ENCODE data around the gene PHF21B.
"Not testable (repeated sequence)": the region's sequence is repeated elsewhere in the genome, so short reads cannot be mapped to it uniquely, and the experiment has no call there.

The PHF21B gene

DNA sequence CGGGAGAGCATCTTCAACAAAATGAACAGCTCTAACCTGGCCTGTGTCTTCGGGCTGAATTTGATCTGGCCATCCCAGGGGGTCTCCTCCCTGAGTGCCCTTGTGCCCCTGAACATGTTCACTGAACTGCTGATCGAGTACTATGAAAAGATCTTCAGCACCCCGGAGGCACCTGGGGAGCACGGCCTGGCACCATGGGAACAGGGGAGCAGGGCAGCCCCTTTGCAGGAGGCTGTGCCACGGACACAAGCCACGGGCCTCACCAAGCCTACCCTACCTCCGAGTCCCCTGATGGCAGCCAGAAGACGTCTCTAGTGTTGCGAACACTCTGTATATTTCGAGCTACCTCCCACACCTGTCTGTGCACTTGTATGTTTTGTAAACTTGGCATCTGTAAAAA, 147.5 kb downstream of the PHF21B start:
- peak in 1 of 10 donors; percentile 59 for DNase-seq
- intact Hi-C loops (cut with DNase I): no loop called here

GRCh38 chr22:44861245-44861644, 148.6 kb downstream of the PHF21B start:
- peak in 2 of 10 donors; percentile 46 to 79 for DNase-seq
- intact Hi-C loops (cut with DNase I): no loop called here

GRCh38 chr22:44860311-44860710, 149.5 kb downstream of the PHF21B start:
- intact Hi-C loops (cut with DNase I): no loop called here
- peak in 2 of 10 donors; percentile 4 to 27 for DNase-seq

DNA sequence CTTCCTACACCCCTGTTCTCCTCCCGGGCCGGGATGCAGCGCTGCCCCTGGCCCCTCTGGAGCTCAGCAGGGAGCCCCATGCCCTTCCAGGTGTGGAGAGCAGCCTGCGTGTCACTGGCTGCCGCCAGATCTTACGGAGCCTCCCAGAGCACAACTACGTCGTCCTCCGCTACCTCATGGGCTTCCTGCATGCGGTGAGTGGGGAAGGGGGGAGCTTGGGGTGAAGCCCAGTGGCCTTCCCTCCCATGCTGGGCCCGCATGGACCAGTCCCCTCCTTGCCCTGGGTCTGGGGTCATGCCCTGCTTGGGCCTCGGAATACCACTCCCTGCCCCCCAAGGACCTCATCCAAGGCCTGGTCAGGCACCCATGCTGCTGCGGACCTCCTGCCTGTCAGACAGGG, 150.2 kb downstream of the PHF21B start:
- intact Hi-C loops (cut with DNase I): no loop called here
- peak in 3 of 10 donors; percentile 31 to 80 (median 42) for DNase-seq

GRCh38 chr22:44858819-44859218, 151.0 kb downstream of the PHF21B start:
- intact Hi-C loops (cut with DNase I): not testable (repeated sequence)
- peak in 1 of 10 donors; percentile 1 for DNase-seq

DNA sequence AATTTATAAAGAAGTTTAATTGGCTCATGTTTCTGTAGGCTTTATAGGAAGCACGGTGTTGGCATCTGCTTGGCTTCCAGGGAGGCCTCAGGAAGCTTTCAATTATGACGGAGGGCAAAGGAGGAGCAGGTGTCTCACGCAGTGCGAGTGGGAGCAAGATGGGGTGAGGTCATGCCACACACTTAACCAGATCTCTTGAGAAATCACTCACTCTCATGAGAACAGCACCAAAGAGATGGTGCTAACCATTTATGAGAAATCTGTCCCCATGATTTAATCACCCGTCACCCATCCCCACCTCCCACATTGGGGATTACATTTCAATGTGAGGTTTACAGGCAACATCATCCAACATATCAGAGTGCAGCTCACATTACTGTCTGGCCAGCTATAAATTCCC, 153.9 kb downstream of the PHF21B start:
- peak in 1 of 10 donors; percentile 17 for DNase-seq
- intact Hi-C loops (cut with DNase I): no loop called here

DNA sequence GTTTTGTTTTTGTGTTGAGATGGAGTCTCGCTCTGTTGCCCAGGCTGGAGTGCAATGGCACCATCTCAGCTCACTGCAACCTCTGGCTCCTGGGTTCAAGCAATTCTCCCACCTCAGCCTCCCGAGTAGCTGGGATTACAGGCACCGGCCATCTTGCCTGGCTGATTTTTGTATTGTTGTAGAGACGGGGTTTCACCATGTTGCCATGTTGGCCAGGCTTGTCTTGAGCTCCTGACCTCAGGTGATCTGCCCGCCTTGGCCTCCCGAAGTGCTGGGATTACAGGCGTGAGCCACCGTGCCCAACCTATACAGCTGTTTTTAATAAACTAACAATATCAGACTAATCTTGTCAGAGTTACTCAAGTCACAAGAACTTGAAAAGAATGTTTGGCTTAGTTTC, 155.2 kb downstream of the PHF21B start:
- intact Hi-C loops (cut with DNase I): not testable (repeated sequence)
- peak in 2 of 10 donors; percentile 5 to 43 for DNase-seq

- intact Hi-C loops (cut with DNase I): no loop called here
- peak in 2 of 10 donors; percentile 12 to 35 for DNase-seq
Observed at GRCh38 chr22:44850946-44851345, 158.9 kb downstream of the PHF21B start.

- DNase-seq: peak in 2 of 10 donors; percentile 73 to 77
- intact Hi-C loops (cut with DNase I): no loop called here
Observed at GRCh38 chr22:44848791-44849420, 160.9 kb downstream of the PHF21B start.

DNA sequence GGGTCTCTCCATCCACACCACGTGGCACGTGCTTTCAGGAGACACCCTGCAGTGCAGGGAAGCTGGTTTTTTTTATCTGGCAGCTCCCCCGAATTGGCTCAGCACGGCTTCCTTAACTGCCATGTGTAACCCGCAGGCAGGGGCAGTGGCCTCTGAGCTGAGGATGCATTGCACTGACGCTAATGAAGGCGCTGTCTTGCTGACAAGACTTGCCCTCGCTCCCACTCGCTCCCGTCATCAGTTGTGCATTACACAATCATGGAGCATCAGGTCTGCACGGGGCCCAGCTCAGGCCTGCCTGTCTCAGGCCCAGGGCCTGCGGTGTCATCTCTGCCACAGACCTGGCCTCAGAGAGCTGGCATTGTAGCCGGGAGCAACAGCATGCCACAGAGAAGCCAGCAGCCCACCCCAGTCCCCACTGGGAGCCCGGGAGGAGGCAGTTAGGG, 161.5 kb downstream of the PHF21B start:
- intact Hi-C loops (cut with DNase I): no loop called here
- DNase-seq: peak in 2 of 10 donors; percentile 73 to 77

GRCh38 chr22:44847892-44848291, 161.9 kb downstream of the PHF21B start:
- intact Hi-C loops (cut with DNase I): no loop called here
- DNase-seq: peak in 2 of 10 donors; percentile 71 to 79

GRCh38 chr22:44847380-44847779, 162.4 kb downstream of the PHF21B start:
- intact Hi-C loops (cut with DNase I): no loop called here
- DNase-seq: peak in 2 of 10 donors; percentile 84 to 87

DNA sequence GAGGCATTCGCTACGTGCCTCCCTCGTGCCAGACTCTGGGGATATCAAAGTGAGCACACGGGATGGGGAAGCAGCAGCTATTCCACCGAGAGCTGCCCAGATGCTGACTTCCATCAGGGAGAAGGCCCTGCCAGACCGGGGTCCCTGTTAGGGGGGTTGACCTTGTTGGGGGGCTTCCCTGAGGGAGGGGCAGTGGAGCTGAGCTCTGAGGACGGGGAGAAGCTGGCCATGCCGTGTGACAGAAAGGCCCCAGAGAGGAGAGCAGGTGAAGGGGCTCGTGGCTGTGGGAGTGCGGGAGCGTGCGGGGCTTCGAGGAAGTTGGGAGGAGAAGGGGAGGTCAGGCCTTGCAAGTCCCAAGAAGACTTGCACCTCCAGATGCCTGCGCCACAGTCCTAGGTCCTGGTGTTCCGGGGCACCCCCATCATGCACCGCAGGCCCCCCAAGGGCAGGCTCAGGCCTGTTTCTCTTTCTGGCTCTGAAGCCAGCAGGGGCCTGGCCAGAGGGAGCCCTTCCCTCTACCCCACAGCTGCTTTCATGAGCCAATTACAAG, 163.0 kb downstream of the PHF21B start:
- DNase-seq: peak in 3 of 10 donors; percentile 46 to 69 (median 59)

DNA sequence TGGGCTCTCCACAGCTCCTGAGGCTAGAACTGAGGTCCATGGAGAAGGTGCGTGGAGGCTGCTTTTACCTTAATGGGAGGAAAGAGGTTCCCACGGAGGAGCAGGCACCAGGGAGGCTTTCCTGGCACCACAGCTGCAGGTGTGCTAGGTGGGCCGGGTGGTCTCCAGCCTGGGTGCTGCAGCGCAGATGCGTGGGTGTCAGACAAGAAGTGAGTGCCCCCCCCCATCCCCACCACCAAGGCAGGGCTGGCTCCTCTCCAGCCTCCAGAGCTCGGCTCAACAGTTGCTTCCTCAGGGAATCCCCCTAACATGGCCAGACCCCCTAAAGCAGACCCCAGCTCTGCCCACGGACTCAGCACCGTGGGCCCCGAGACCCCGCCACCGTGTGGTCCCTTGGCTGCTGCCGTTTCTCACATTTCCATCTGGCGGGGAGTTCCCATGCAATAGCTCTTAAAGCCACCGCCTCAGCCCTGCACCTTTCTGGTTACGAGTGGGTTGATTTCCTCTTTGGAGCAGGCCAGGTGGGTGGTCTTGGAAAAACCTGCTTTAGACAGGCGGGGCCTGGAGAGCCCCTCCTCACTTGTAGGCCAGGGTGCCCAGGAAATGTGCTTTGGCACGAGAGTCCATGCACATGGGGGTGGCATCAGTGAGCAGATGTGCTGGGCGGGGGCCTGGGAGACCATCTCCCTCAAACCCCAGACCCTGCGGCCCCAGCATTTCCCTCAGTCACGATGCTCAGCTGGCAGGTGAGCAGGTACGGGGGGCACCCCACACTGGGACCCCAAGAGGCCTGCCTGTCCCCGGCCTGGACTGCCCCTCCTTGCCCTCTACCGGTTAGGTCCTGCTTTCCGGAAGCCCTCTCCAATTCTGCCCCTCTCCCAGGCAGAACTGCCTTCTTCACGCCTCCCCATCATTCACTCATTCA, 163.7 kb downstream of the PHF21B start:
- intact Hi-C loops (cut with DNase I): no loop called here
- peak in 3 of 10 donors; percentile 48 to 71 (median 53) for DNase-seq

More for the DNA sequence above, 163.0 kb downstream of the PHF21B start:
- intact Hi-C loops (cut with DNase I): no loop called here

GRCh38 chr22:44845191-44845590, 164.6 kb downstream of the PHF21B start:
- intact Hi-C loops (cut with DNase I): no loop called here
- peak in 2 of 10 donors; percentile 32 to 46 for DNase-seq

GRCh38 chr22:44842417-44842816, 167.4 kb downstream of the PHF21B start:
- intact Hi-C loops (cut with DNase I): no loop called here
- peak in 2 of 10 donors; percentile 47 to 48 for DNase-seq

DNA sequence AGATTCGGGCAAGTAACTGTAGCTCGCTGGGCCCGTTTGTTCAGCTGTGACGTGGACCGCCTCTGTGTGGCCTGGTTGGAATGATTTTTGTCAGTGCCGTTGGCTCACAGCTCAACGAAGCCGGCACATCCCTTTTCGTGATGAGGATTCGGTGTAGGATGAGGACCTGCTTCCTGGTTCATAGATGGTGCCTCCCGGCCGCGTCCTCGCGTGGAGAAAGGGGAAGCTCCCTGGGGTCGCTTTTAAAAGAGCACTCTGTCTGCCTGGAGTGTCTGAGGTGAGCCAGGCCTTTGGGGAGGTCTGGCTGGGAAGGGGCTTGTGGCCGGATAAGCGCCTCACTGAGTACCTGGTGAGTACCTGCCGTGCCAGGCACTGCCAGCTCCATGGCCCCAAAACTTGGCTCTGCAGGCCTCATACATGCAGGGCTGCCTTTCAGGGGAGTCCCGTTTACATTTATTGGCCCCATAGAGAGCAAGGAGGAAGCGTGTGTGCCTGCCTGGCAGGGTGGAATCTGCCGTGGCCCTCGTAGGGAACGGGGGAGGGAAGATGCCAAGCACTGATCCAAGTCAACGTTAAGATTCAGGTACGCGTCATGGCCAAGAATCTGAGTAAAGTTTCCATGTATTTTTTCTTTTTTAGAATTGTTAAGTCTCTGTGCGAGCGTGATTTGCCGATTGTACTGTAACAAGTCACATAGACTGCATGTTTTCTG, 169.0 kb downstream of the PHF21B start:
- DNase-seq: peak in 2 of 10 donors; percentile 39 to 65
- intact Hi-C loops (cut with DNase I): no loop called here

GRCh38 chr22:44839721-44840120, 170.1 kb downstream of the PHF21B start:
- intact Hi-C loops (cut with DNase I): no loop called here
- peak in 2 of 10 donors; percentile 53 to 56 for DNase-seq

DNA sequence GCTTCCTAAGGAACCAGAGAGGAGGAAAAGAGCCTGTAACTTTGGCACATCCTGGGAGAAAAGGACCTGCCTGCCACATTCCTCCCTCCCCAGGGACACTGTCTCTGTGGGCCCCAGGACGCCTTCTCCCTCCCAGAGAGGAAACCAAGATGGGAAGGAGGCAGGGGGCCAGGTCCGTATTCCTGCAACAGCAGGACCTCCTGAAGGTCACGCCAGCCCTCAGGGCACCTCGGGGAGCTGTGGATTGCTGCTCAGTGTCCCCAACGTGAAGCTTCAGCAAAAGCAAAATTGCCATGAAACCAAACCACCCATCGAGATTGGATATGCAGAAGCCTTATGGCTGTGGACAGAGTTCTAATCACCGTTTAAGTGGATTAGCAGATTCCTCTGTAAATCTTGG, 170.7 kb downstream of the PHF21B start:
- DNase-seq: peak in 2 of 10 donors; percentile 20 to 54
- intact Hi-C loops (cut with DNase I): no loop called here

DNA sequence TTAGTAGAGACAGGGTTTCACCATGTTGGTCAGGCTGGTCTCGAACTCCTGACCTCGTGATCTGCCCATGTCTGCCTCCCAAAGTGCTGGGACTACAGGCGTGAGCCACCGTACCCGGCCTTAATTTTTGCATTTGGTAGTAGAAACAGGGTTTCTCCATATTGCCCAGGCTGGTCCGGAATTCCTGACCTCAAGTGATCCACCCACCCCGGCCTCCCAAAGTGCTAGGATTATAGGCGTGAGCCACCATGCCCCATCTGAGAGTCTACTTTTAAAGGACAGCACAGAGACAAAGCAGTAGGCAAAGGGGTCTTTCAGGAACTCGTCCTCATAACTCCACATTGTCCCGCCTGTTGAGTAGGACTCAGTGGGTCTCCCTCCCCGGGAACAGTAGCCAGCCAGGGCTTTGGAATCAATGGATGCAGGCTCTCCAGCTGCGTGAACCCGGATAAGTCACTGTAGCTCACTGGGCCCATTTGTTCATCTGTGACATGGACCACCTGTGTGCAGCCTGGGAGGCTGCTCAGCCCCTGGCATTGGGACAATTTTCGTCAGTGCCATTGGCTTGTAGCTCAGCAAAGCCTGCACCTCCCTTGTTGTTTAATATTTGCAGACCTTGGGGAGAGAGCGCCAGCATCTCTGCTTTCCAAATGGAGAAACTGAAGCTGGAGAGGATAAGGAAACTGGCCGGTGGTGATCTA, 171.3 kb downstream of the PHF21B start:
- intact Hi-C loops (cut with DNase I): no loop called here
- peak in 2 of 10 donors; percentile 35 to 55 for DNase-seq

Measured in posterior cingulate gyrus (tissue), 11 donors.